Testis (tissue), 2 donors: ENCODE data around the gene COMMD7.

Source experiments
- POLR2A ChIP-seq: fragments of 450-650 bp; IDR thresholded peaks from one replicate; pipeline ENCODE4 v1.6.1; 2017; ENCODE audit warnings: antibody characterized with exemption, mild to moderate bottlenecking, moderate library complexity
- TF ChIP-seq, protein P1 (sequence below), 3 experiments: fragments of 450-650 bp in 2 of 3; fragments of 200-600 bp in 1 of 3; sonication (generic) in 1 of 3; IDR thresholded peaks; one replicate each; pipeline ENCODE4 v1.5.1; 2016 to 2019; ENCODE audit warnings: antibody characterized with exemption in 3 of 3, mild to moderate bottlenecking in 2 of 3, moderate library complexity in 1 of 3

DNA sequence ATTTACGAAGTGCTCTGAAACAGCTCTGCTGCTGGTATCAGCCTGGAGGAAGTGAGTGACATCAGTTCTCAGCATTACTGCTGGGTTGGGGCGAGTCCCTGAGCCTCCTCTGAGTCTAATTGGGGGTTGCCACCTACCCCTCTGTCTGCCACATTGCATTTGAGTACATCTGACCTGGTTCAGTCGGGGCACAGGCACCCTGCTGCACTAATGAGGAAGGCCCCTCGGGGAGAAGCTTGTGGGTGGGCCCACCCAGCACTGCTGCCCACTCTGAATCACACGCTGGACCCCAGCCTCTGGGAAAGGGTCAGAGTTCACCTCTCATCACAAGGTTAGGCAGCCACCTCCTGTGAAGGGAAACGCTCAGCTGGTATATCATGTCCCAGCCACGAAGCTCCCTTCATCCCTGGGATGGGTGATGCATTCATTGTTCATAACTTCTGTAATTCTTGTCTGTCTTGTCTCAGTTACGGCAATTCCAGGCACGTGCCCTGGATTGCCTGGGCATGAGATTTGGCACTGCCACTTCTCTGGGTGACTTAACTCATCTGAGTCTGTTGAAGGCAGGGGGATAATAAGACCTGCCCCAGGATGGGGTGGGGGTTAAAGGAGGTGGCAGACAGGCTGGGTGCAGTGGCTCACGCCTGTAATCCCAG lies 32.2 kb upstream of the COMMD7 start:
- TF ChIP-seq, protein P1, sequence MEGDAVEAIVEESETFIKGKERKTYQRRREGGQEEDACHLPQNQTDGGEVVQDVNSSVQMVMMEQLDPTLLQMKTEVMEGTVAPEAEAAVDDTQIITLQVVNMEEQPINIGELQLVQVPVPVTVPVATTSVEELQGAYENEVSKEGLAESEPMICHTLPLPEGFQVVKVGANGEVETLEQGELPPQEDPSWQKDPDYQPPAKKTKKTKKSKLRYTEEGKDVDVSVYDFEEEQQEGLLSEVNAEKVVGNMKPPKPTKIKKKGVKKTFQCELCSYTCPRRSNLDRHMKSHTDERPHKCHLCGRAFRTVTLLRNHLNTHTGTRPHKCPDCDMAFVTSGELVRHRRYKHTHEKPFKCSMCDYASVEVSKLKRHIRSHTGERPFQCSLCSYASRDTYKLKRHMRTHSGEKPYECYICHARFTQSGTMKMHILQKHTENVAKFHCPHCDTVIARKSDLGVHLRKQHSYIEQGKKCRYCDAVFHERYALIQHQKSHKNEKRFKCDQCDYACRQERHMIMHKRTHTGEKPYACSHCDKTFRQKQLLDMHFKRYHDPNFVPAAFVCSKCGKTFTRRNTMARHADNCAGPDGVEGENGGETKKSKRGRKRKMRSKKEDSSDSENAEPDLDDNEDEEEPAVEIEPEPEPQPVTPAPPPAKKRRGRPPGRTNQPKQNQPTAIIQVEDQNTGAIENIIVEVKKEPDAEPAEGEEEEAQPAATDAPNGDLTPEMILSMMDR (IDR thresholded peaks at IDR 0.05): no peak
- TF ChIP-seq POLR2A: no peak
